Left hindlimb (tissue), 1 donor: Measurements from ENCODE around the gene SGMS2.
"Not testable (repeated sequence)": the region's sequence is repeated elsewhere in the genome, so short reads cannot be mapped to it uniquely, and the experiment has no call there.

Experiments used
- DNase-seq: peaks from one replicate; pipeline ENCODE4 v3.0.0-alpha.2; 2018

SGMS2 gene

GRCh38 chr4:107916623-107917022 is 91.9 kb downstream of the SGMS2 start:
- no peak for DNase-seq

DNA sequence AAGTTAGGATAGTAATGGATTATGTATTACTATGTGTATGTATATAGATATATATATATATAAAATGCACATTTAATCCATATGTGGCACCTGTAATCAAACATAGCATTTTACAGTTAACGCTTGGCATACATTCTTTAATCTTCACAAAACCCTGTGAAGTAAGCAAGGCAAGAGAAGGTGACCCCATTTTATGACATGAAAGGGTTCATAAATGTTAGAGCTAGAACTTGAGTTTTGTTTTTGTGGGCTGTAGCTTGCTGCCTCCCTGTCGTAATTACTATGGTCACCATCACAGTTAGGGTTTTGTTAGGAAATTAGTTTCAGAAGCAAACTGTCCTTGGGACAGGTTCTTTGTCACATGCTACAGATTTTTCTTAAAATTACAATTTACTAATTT is 92.8 kb downstream of the SGMS2 start:
- DNase-seq = no peak

GRCh38 chr4:107922486-107923473 is 98.0 kb downstream of the SGMS2 start:
- no peak for DNase-seq

- not testable (repeated sequence) for DNase-seq
Measured at GRCh38 chr4:107925713-107926112, 101.0 kb downstream of the SGMS2 start.

- not testable (repeated sequence) for DNase-seq
Measured at GRCh38 chr4:107926875-107927274, 102.1 kb downstream of the SGMS2 start.

- peak; percentile 89 for DNase-seq
Measured at GRCh38 chr4:107930821-107931774, 106.4 kb downstream of the SGMS2 start, which contains the start of gene CYP2U1. TSS of gene CYP2U1 (plus strand) at chr4:107931549. CDS start at chr4:107931644, 95 bp downstream.

DNA sequence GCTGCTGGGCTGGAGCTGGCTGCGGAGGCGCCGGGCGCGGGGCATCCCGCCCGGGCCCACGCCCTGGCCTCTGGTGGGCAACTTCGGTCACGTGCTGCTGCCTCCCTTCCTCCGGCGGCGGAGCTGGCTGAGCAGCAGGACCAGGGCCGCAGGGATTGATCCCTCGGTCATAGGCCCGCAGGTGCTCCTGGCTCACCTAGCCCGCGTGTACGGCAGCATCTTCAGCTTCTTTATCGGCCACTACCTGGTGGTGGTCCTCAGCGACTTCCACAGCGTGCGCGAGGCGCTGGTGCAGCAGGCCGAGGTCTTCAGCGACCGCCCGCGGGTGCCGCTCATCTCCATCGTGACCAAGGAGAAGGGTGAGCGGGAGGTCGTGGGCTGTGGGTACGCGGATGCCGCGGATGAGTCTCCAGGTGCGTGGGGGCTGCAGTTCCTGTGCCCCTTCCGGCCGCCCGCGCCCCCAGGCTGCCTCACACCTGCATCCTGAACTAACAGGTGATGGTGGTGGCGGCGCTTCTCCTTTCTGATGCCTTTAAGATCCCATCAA is 107.1 kb downstream of the SGMS2 start:
- peak; percentile 32 for DNase-seq

DNA sequence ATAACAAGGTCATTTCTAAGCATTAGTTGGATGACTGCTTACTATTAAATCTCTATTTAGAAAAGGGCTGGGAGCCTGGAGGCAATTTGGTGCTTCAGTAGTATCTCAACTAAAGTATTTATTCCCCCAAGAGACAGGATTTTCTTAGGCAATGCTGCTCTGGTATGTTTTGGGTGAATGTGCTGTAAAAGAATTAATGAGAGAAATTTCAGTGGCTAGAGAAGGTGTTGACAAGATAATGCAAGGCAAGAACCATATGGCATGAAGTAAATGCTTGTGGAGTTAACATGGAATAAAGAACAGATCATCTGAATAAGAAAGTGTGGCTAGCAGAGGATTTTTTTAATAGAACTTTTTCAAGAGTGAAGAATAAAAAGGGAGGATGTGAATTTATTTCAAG is 110.5 kb downstream of the SGMS2 start:
- DNase-seq = no peak

GRCh38 chr4:107937040-107937439 is 112.3 kb downstream of the SGMS2 start:
- no peak for DNase-seq

DNA sequence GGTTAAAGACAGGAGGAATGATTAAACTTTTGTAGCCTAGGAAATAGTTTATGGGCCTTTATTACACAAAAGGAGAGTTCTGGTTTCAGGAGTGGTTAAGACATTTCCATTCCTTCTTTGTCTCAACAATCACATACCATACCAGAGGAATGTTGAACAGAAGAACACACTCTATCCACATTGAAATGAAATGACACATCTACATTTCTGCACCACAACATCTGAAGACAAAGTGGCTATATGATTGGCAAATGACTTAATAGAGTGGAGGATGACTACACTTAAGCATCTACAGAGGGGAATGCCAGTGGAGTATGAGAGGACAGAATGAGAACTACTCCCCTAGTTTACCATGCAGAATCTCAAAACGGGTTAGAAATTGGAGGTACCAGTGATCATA is 114.6 kb downstream of the SGMS2 start:
- DNase-seq = no peak

DNA sequence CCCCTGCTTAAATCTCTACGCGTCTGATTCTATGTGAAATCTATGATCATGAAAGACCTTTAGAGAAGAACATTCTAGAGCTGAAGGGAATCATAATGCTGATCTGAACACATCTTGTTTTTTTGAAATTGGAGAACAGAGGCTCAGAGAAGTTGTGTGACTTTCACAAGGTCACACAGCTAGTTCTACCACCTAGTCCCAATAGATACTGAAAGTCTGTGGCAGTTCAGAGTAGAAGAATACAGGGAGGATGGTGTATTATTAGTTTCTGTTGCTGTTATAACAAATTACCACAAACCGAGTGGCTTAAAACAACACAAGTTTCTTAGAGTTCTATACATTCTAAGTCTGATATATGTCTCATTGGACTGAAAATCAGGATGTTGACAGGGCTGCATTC is 121.1 kb downstream of the SGMS2 start:
- DNase-seq = no peak

- DNase-seq = no peak
Measured at GRCh38 chr4:107950746-107951540, 126.2 kb downstream of the SGMS2 start.

DNA sequence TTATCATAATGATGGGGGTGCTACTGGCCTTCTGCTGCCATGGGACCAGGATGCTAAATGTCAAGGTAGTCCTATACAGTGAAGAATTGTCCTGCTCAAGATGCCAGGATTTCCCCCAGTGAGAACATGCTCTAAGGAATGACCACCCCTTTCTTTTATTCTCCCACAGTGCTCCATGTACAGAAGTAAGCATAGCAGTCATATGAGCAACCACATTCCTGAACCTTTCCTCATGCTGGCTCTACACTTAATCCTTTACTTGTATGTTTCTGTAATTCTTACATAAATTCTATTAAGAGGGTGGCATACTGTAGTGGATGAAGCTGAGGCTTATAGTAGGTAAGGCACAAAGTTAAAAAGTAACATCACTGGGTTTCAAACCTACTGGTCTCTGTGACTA is 126.8 kb downstream of the SGMS2 start:
- DNase-seq = no peak

GRCh38 chr4:107956011-107956410 is 131.3 kb downstream of the SGMS2 start:
- DNase-seq = no peak
